ENCODE measurements around the gene ERRFI1.

The ERRFI1 gene

DNA sequence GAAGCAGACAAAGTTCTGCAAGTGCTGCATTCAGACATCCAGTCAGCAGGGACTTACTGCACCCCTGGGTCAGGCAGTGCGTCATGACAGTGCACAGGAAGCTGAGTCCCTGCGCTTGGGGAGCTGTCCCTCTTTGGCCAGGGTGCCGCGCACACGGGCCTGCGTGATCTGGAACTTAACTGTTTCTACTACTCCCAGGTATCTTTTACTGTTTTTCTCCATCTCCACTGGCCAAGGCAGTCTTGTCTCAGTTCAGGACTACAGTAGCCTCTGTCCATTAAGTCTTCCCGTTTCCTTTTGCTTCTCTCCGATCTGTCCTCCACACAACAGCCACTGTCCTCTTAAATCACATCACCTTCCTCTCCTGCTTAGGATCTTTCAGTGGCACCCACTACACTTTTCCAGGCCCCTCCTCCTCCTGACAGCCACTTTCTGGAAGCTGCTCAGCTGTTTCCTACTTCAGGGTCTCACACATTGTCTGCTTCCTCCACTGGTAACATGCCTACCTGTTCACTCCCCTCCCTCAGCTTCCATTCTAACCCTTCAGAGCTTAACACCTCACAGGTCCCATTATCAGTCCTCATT lies 15.9 kb downstream of the ERRFI1 start:
- DNase-seq (ENCODE audit: low spot score) = no peak
- H3K36me3 Mint-ChIP-seq (ENCODE audit: low read depth) = no peaks in the 10 kb centered on the region
- no peaks in the 10 kb centered on the region for H3K9me3 Mint-ChIP-seq
- peaks cover 3% of the 10 kb centered on the region for H3K4me1 Mint-ChIP-seq (ENCODE audit: low read depth)
- H3K27me3 Mint-ChIP-seq (ENCODE audit: low read depth) = no peaks in the 10 kb centered on the region
- no peak overlapping the region for H3K4me3 Mint-ChIP-seq
- no peak overlapping the region for H3K27ac Mint-ChIP-seq

GRCh38 chr1:8009043-8010002 lies 16.8 kb downstream of the ERRFI1 start:
- H3K9me3 Mint-ChIP-seq = no peaks in the 10 kb centered on the region
- H3K27ac Mint-ChIP-seq = no peak overlapping the region
- no peak overlapping the region for H3K4me3 Mint-ChIP-seq
- H3K4me1 Mint-ChIP-seq (ENCODE audit: low read depth) = no peaks in the 10 kb centered on the region
- no peaks in the 10 kb centered on the region for H3K36me3 Mint-ChIP-seq (ENCODE audit: low read depth)
- no peaks in the 10 kb centered on the region for H3K27me3 Mint-ChIP-seq (ENCODE audit: low read depth)
- no peak for DNase-seq (ENCODE audit: low spot score)

DNA sequence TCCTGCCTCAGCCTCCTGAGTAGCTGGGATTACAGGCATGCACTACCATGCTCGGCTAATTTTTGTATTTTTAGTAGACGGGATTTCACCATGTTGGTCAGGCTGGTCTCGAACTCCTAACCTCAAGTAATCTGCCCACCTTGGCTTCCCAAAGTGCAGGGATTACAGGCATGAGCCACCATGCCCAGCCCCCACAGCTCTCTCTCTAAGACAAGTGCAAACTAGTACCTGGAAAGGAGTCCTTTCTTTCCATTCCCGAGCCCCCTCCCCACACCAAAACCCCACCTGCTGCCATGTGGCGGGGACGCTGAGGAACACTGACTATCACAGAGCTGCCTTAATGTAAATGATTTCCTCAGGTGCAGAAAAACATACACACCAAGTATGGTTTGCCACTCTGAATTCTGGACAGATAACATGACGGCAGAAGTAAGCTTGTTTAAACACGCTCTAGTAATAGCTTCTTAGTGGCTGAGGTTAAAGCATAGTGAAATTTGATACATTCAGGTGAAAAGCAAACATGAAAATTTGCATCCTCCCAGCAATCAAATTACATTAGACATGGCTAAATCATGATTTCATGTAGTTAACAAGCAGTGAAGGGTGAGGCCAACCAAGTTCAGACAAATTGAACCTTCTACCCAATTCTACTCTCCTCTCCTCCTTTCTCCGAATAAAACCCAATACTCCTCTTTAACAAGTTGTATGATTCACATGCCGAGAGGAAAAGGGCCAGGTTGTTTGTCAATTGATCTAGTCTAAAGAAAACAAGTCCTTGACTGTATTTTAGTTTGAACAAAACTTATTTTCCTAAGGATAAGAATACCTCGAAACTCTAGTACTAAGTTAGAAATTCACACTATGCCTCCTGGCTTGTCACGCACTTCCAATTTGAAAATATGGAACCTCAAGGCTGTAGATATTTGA lies 19.8 kb downstream of the ERRFI1 start:
- H3K9me3 Mint-ChIP-seq = no peaks in the 10 kb centered on the region

GRCh38 chr1:8004803-8005573 lies 21.1 kb downstream of the ERRFI1 start:
- H3K27ac Mint-ChIP-seq = no peak overlapping the region
- no peaks in the 10 kb centered on the region for H3K4me1 Mint-ChIP-seq (ENCODE audit: low read depth)
- H3K36me3 Mint-ChIP-seq (ENCODE audit: low read depth) = no peaks in the 10 kb centered on the region
- H3K27me3 Mint-ChIP-seq (ENCODE audit: low read depth) = no peaks in the 10 kb centered on the region
- no peaks in the 10 kb centered on the region for H3K9me3 Mint-ChIP-seq
- no peak overlapping the region for H3K4me3 Mint-ChIP-seq
- DNase-seq (ENCODE audit: low spot score) = no peak

More for the DNA sequence above, 19.8 kb downstream of the ERRFI1 start:
- Mint-ChIP-seq H3K4me1 (ENCODE audit: low read depth) (no peaks in the 10 kb centered on the region), H3K27ac (no peak overlapping the region), H3K4me3 (no peak overlapping the region), H3K27me3 (ENCODE audit: low read depth) (no peaks in the 10 kb centered on the region), H3K36me3 (ENCODE audit: low read depth) (no peaks in the 10 kb centered on the region)
- DNase-seq (ENCODE audit: low spot score) = no peak

DNA sequence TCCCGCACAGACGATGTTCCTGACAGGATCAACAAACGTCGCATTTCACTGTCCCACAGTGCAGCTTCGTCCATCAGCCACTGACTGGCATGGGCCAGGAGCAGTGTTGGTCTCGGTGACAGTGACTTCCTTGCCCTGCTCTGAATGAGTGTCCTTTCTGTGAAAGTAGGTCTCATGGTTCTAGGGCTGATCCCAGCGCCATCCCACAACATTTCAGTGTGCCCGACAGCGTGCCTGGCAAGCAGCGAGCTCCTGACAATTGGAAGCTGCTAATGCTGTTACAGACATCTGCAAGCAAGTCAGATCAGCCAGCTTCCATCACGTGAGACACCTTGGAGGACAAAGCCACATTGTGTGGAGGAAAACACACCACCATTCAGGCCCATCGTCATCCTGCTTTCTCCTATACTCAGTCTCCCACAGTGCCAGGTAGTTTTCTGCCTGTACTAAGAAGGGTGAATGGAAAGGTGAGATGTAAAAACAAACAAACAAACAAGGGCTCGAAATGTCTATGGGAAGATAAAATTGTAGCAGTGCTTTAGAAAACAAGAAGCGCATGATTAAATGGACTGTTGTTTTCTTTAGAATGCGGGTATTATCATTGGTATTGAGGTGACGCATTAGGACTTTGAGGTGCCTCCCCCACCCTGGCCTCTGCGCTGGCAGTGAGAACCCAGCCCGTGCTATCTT lies 21.9 kb downstream of the ERRFI1 start:
- Mint-ChIP-seq H3K9me3 (no peaks in the 10 kb centered on the region), H3K4me1 (ENCODE audit: low read depth) (no peaks in the 10 kb centered on the region), H3K27me3 (ENCODE audit: low read depth) (no peaks in the 10 kb centered on the region), H3K27ac (no peak overlapping the region), H3K4me3 (no peak overlapping the region), H3K36me3 (ENCODE audit: low read depth) (no peaks in the 10 kb centered on the region)
- DNase-seq (ENCODE audit: low spot score) = no peak

- no peak overlapping the region for H3K27ac Mint-ChIP-seq
- H3K27me3 Mint-ChIP-seq (ENCODE audit: low read depth) = no peaks in the 10 kb centered on the region
These were observed 22.5 kb downstream of the ERRFI1 start for GRCh38 chr1:8003438-8004112.

GRCh38 chr1:8002921-8003320 lies 23.2 kb downstream of the ERRFI1 start:
- H3K27ac Mint-ChIP-seq = no peak overlapping the region
- DNase-seq (ENCODE audit: low spot score) = no peak
- H3K4me1 Mint-ChIP-seq (ENCODE audit: low read depth) = no peaks in the 10 kb centered on the region
- no peaks in the 10 kb centered on the region for H3K9me3 Mint-ChIP-seq
- no peaks in the 10 kb centered on the region for H3K36me3 Mint-ChIP-seq (ENCODE audit: low read depth)
- H3K4me3 Mint-ChIP-seq = no peak overlapping the region
- H3K27me3 Mint-ChIP-seq (ENCODE audit: low read depth) = no peaks in the 10 kb centered on the region

More at GRCh38 chr1:8003438-8004112, 22.5 kb downstream of the ERRFI1 start:
- H3K4me3 Mint-ChIP-seq = no peak overlapping the region
- no peaks in the 10 kb centered on the region for H3K9me3 Mint-ChIP-seq
- DNase-seq (ENCODE audit: low spot score) = no peak
- H3K4me1 Mint-ChIP-seq (ENCODE audit: low read depth) = no peaks in the 10 kb centered on the region
- H3K36me3 Mint-ChIP-seq (ENCODE audit: low read depth) = no peaks in the 10 kb centered on the region

DNA sequence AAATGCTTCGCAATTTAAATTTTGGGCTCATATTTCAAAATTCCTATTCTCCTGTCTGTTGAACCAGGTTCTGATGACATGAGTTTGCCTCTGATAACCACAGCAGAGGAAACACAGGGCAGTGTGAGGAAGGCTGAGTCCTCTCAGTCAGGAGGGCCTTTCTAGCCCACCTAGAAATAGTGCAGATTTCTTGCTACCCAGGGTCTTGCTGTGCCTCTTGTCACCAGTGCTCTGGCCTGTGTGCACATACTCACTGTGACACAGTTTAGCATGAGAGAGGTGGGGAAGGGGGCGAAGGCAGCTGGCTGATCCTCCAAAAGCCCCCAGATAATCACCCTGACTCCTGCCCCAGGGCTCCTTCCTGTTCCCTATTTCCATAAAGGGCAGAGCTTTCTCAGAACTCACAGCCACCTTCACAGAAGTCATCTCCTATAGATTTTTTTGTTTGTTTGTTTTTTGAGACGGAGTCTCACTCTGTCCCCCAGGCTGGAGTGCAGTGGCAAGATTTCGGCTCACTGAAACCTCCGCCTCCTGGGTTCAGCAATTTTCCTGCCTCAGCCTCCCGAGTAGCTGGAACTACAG lies 23.7 kb downstream of the ERRFI1 start:
- Mint-ChIP-seq H3K4me1 (ENCODE audit: low read depth) (no peaks in the 10 kb centered on the region), H3K27me3 (ENCODE audit: low read depth) (no peaks in the 10 kb centered on the region), H3K9me3 (no peaks in the 10 kb centered on the region), H3K4me3 (no peak overlapping the region), H3K27ac (no peak overlapping the region), H3K36me3 (ENCODE audit: low read depth) (no peaks in the 10 kb centered on the region)
- DNase-seq (ENCODE audit: low spot score) = no peak

GRCh38 chr1:7995437-7995836 lies 30.7 kb downstream of the ERRFI1 start:
- no peaks in the 10 kb centered on the region for H3K4me1 Mint-ChIP-seq (ENCODE audit: low read depth)
- H3K4me3 Mint-ChIP-seq = no peak overlapping the region
- H3K27ac Mint-ChIP-seq = no peak overlapping the region
- peaks cover 2% of the 10 kb centered on the region for H3K36me3 Mint-ChIP-seq (ENCODE audit: low read depth)
- H3K27me3 Mint-ChIP-seq (ENCODE audit: low read depth) = no peaks in the 10 kb centered on the region
- no peaks in the 10 kb centered on the region for H3K9me3 Mint-ChIP-seq
- DNase-seq (ENCODE audit: low spot score) = no peak

GRCh38 chr1:7994827-7995226 lies 31.3 kb downstream of the ERRFI1 start:
- Mint-ChIP-seq H3K27me3 (ENCODE audit: low read depth) (no peaks in the 10 kb centered on the region), H3K27ac (no peak overlapping the region), H3K4me1 (ENCODE audit: low read depth) (no peaks in the 10 kb centered on the region), H3K9me3 (no peaks in the 10 kb centered on the region), H3K36me3 (ENCODE audit: low read depth) (peaks cover 8% of the 10 kb centered on the region), H3K4me3 (no peak overlapping the region)
- no peak for DNase-seq (ENCODE audit: low spot score)

- Mint-ChIP-seq H3K27ac (no peak overlapping the region), H3K9me3 (no peaks in the 10 kb centered on the region), H3K4me1 (ENCODE audit: low read depth) (no peaks in the 10 kb centered on the region), H3K4me3 (no peak overlapping the region), H3K36me3 (ENCODE audit: low read depth) (peaks cover 9% of the 10 kb centered on the region), H3K27me3 (ENCODE audit: low read depth) (no peaks in the 10 kb centered on the region)
- no peak for DNase-seq (ENCODE audit: low spot score)
These were observed 32.3 kb downstream of the ERRFI1 start for GRCh38 chr1:7993593-7994479.
